ENCODE measurements around the gene PBRM1.

Gene PBRM1

DNA sequence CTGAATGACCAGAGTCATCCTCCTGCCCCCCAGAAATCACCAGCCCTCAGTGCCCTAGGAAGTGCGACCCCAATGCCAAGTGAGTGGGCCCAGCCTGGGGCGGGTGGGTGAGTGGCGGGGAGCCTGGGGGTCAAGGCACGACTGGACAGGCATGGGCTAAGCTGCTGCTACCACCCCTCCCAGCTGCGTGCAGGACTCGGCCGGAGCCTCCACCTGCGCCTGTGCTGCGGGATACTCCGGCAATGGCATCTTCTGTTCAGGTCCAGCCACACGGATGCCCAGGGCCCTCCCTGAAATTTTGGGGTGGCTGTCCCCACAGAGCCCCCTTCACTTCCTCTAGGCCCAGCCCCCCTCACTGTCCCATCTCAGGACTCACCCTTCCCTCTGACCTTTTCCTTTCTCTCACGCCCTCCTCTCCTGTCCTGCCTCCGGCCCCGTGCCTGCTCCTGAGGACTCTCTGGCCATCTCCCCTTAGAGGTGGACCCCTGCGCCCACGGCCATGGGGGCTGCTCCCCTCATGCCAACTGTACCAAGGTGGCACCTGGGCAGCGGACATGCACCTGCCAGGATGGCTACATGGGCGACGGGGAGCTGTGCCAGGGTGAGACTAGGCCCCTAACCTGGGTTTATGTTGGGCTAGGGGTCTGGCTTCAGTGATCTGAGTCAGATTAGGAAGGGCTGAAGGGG is 169.1 kb downstream of the PBRM1 start:
- Histone ChIP-seq H3K36me3 (ENCODE audit: insufficient read depth, low read depth, low read length) (no peaks in the 10 kb centered on the region), H3K9ac (ENCODE audit: low read depth, low read length) (no peak overlapping the region), H3K4me3 (ENCODE audit: low read length) (no peak overlapping the region), H3K27ac (ENCODE audit: low read length) (no peak overlapping the region), H3K9me3 (ENCODE audit: insufficient read depth, low read depth, low read length) (no peaks in the 10 kb centered on the region), H3K4me1 (ENCODE audit: insufficient read depth, low read length) (no peaks in the 10 kb centered on the region), H3K27me3 (ENCODE audit: insufficient read depth, low read length) (peaks cover 14% of the 10 kb centered on the region)

DNA sequence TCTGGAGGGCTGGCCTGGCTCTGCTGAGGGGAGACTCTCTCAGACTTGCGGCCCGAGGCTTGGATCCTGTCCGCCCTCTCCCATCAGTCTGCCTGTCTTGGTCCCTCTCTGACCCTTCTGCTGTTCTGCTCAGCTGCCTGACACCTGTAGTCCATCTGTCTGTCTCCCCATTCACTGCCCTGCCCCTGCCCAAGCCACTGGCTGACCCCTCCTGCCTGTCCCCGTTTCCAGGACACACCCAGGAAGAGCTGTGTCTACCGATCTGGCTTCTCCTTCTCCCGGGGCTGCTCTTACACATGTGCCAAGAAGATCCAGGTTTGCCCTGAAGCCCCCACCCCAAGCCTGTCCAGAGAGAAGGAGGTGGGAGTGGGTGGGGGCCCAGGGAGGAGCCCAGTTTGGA is 170.5 kb downstream of the PBRM1 start:
- H3K27ac ChIP-seq (ENCODE audit: low read length) = no peak overlapping the region
- no peaks in the 10 kb centered on the region for H3K4me1 ChIP-seq (ENCODE audit: insufficient read depth, low read length)
- no peak overlapping the region for H3K4me3 ChIP-seq (ENCODE audit: low read length)
- peaks cover 14% of the 10 kb centered on the region for H3K27me3 ChIP-seq (ENCODE audit: insufficient read depth, low read length)
- no peak overlapping the region for H3K9ac ChIP-seq (ENCODE audit: low read depth, low read length)
- H3K9me3 ChIP-seq (ENCODE audit: insufficient read depth, low read depth, low read length) = no peaks in the 10 kb centered on the region
- H3K36me3 ChIP-seq (ENCODE audit: insufficient read depth, low read depth, low read length) = no peaks in the 10 kb centered on the region

DNA sequence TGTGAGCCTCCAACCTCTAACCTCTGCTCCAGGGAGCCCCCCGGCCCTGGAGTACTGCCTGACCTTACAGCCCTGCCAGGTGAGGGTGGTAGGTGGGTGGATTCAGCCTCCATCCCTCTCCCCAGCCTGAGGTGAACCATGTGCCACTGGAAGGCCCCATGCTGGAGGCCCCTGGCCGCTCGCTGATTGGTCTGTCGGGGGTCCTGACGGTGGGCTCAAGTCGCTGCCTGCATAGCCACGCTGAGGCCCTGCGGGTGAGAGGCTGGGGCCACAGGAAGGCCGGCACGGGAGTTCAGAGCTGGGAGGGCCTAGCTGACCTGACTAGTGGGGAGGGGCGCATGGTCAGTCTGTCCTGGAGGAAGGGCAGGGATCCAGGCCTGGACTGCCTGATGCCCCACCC is 171.1 kb downstream of the PBRM1 start:
- Histone ChIP-seq H3K27ac (ENCODE audit: low read length) (no peak overlapping the region), H3K4me3 (ENCODE audit: low read length) (no peak overlapping the region), H3K9ac (ENCODE audit: low read depth, low read length) (no peak overlapping the region), H3K27me3 (ENCODE audit: insufficient read depth, low read length) (peaks cover 14% of the 10 kb centered on the region), H3K9me3 (ENCODE audit: insufficient read depth, low read depth, low read length) (no peaks in the 10 kb centered on the region), H3K4me1 (ENCODE audit: insufficient read depth, low read length) (no peaks in the 10 kb centered on the region), H3K36me3 (ENCODE audit: insufficient read depth, low read depth, low read length) (no peaks in the 10 kb centered on the region)

DNA sequence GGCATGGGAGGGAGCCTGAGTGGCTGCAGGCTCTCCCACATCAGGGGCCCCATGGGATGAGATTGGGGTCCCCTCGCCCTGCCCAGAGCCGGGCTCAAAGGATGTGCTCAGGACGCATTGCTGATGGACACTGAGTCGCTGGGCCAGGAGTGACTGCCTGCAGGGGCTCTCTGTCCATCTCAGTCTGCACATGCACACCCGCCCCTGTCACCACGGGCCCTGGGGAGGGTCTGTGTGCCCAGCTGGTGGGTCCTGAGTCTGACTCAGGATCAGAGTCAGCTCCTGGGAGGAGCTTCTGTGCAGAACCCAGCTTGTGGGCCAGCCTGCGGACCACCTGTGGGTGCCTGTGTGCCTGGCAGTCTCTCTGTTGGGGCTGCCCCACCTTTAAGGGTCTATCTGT is 172.4 kb downstream of the PBRM1 start:
- H3K4me1 ChIP-seq (ENCODE audit: insufficient read depth, low read length) = no peaks in the 10 kb centered on the region

DNA sequence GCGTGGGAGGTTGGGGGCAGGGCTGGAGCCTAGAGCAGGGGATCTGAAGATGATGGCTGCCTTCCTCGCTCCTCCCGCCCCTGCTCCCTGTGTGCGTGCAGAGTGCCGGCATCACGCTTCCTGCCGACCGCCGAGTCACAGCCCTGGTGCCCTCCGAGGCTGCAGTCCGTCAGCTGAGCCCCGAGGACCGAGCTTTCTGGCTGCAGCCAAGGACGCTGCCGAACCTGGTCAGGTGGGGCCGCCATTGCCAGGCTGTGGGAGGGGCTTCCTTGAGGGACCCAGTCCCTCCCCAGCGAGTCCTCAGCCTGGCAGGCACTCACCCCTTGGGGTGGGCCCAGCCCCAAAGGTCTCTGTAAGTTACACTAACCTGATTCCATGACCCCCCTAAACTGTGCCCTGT is 173.0 kb downstream of the PBRM1 start:
- H3K27me3 ChIP-seq (ENCODE audit: insufficient read depth, low read length) = peaks cover 6% of the 10 kb centered on the region
- no peak overlapping the region for H3K9ac ChIP-seq (ENCODE audit: low read depth, low read length)
- no peaks in the 10 kb centered on the region for H3K9me3 ChIP-seq (ENCODE audit: insufficient read depth, low read depth, low read length)
- no peak overlapping the region for H3K27ac ChIP-seq (ENCODE audit: low read length)
- H3K36me3 ChIP-seq (ENCODE audit: insufficient read depth, low read depth, low read length) = no peaks in the 10 kb centered on the region
- no peak overlapping the region for H3K4me3 ChIP-seq (ENCODE audit: low read length)
- H3K4me1 ChIP-seq (ENCODE audit: insufficient read depth, low read length) = no peaks in the 10 kb centered on the region

More for the DNA sequence above, 172.4 kb downstream of the PBRM1 start:
- H3K4me3 ChIP-seq (ENCODE audit: low read length) = no peak overlapping the region
- no peak overlapping the region for H3K27ac ChIP-seq (ENCODE audit: low read length)
- H3K9ac ChIP-seq (ENCODE audit: low read depth, low read length) = no peak overlapping the region
- H3K9me3 ChIP-seq (ENCODE audit: insufficient read depth, low read depth, low read length) = no peaks in the 10 kb centered on the region
- no peaks in the 10 kb centered on the region for H3K36me3 ChIP-seq (ENCODE audit: insufficient read depth, low read depth, low read length)
- peaks cover 11% of the 10 kb centered on the region for H3K27me3 ChIP-seq (ENCODE audit: insufficient read depth, low read length)

DNA sequence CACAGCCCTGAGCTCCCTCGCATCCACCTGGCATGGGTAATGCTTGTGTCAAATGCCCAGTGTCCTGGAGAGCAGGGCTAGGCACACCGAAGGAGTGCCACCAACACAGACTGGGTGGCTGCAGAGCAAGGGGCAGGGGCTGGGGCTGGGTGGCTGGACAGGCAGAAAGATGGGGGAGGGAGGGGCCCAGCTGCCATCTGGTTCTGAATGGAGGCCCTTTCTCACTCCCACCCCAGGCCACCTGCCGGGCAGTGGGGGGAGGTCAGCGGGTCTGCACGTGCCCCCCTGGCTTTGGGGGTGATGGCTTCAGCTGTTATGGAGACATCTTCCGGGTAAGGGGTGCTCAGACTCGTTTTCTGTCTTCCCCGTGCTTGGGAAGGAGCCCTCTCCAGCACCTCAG is 173.6 kb downstream of the PBRM1 start:
- no peak overlapping the region for H3K9ac ChIP-seq (ENCODE audit: low read depth, low read length)
- H3K27me3 ChIP-seq (ENCODE audit: insufficient read depth, low read length) = no peaks in the 10 kb centered on the region
- no peak overlapping the region for H3K4me3 ChIP-seq (ENCODE audit: low read length)
- H3K27ac ChIP-seq (ENCODE audit: low read length) = no peak overlapping the region
- H3K4me1 ChIP-seq (ENCODE audit: insufficient read depth, low read length) = no peaks in the 10 kb centered on the region
- no peaks in the 10 kb centered on the region for H3K9me3 ChIP-seq (ENCODE audit: insufficient read depth, low read depth, low read length)
- no peaks in the 10 kb centered on the region for H3K36me3 ChIP-seq (ENCODE audit: insufficient read depth, low read depth, low read length)

DNA sequence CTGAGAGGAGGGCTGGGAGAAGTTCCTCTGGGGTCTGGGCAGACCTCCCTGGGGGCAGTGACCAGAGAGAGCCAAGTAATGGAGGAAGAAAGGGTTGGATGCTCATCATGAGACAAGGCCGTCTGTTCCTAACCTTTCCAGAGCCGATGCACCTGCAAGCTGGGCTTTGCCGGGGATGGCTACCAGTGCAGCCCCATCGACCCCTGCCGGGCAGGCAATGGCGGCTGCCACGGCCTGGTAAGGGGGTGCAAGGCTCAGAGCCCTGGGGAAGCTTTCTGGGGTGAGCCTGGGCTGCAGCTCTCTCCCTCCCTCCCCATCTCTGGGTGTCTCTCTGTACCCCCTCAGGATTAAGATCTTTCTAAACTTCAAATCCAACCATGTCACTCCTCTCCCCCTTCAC is 174.2 kb downstream of the PBRM1 start:
- H3K9ac ChIP-seq (ENCODE audit: low read depth, low read length) = no peak overlapping the region
- H3K4me3 ChIP-seq (ENCODE audit: low read length) = no peak overlapping the region
- no peaks in the 10 kb centered on the region for H3K27me3 ChIP-seq (ENCODE audit: insufficient read depth, low read length)
- H3K9me3 ChIP-seq (ENCODE audit: insufficient read depth, low read depth, low read length) = no peaks in the 10 kb centered on the region
- no peak overlapping the region for H3K27ac ChIP-seq (ENCODE audit: low read length)
- no peaks in the 10 kb centered on the region for H3K36me3 ChIP-seq (ENCODE audit: insufficient read depth, low read depth, low read length)
- no peaks in the 10 kb centered on the region for H3K4me1 ChIP-seq (ENCODE audit: insufficient read depth, low read length)

DNA sequence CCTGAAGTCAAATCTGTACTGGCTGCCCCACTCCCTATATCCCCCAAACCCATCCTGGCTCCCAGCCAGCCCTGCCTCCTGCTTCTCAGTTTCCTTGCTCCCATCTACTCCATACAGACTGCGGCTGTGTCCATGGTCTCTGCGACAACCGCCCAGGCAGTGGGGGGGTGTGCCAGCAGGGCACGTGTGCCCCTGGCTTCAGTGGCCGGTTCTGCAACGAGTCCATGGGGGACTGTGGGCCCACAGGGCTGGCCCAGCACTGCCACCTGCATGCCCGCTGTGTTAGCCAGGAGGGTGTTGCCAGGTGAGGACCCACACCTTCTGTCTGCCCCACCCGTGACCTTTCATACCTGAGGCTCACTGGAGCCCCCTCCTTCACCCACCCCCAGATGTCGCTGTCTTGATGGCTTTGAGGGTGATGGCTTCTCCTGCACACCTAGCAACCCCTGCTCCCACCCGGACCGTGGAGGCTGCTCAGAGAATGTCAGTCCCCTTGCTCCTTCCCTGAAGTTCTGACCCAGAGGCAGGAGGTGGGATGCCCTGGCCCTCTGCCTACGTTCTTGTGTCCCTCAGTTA is 175.9 kb downstream of the PBRM1 start:
- no peaks in the 10 kb centered on the region for H3K27me3 ChIP-seq (ENCODE audit: insufficient read depth, low read length)
- H3K4me1 ChIP-seq (ENCODE audit: insufficient read depth, low read length) = no peaks in the 10 kb centered on the region
- H3K27ac ChIP-seq (ENCODE audit: low read length) = no peak overlapping the region
- H3K4me3 ChIP-seq (ENCODE audit: low read length) = no peak overlapping the region
- H3K9ac ChIP-seq (ENCODE audit: low read depth, low read length) = no peak overlapping the region
- H3K36me3 ChIP-seq (ENCODE audit: insufficient read depth, low read depth, low read length) = no peaks in the 10 kb centered on the region
- no peaks in the 10 kb centered on the region for H3K9me3 ChIP-seq (ENCODE audit: insufficient read depth, low read depth, low read length)

DNA sequence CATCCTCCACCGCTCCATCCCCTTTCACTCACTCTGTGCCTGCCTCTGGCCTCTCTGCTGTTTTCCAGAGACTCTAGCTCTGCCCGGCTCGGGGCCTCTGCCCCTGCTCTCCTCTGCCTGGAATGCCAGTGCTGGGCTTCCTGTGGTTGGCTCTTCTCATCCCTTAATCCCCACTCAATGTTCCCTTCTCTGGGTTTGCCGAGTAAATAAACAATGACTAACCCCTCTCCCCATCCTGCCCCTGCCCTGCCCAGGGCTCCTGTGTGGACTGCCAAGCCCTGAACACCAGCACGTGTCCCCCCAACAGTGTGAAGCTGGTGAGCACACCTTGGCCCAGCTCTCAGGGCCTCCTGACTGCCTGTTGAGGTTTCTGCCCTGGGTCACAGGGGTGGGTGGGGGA is 178.4 kb downstream of the PBRM1 start:
- Histone ChIP-seq H3K36me3 (ENCODE audit: insufficient read depth, low read depth, low read length) (no peaks in the 10 kb centered on the region), H3K9ac (ENCODE audit: low read depth, low read length) (no peak overlapping the region), H3K4me3 (ENCODE audit: low read length) (no peak overlapping the region), H3K27ac (ENCODE audit: low read length) (no peak overlapping the region), H3K9me3 (ENCODE audit: insufficient read depth, low read depth, low read length) (no peaks in the 10 kb centered on the region), H3K4me1 (ENCODE audit: insufficient read depth, low read length) (no peaks in the 10 kb centered on the region), H3K27me3 (ENCODE audit: insufficient read depth, low read length) (no peaks in the 10 kb centered on the region)

DNA sequence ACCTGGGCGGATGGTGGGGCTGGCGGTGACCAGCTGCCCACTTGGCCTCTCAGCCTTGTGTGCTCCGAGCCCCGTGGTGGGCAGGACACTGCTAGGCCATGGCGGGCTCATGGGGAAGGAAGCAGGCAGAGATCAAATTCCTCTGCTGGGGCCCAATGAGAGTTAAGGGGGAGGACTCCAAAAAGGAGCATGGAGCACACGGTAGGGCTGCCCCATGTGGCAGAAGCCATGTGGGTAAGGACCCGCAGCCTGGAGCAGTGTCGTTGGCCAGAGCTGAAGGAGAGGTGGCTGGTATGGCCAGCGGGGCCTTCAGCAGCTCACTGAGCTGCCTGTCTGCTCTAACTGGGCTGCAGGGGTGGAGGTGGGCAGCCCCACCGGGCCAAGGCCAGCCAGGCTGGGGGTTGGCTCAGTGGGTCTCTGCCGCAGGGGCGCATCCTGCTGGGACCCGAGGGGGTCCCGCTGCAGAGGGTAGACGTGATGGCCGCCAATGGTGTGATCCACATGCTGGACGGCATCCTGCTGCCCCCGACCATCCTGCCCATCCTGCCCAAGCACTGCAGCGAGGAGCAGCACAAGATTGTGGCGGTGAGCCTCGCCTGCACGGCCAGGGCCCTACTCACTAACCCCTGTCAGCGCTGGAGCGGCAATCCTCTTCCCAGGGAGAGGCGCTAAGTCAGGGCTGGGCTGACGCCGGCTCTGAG is 179.3 kb downstream of the PBRM1 start:
- Histone ChIP-seq H3K4me3 (ENCODE audit: low read length) (no peak overlapping the region), H3K27ac (ENCODE audit: low read length) (no peak overlapping the region), H3K9ac (ENCODE audit: low read depth, low read length) (no peak overlapping the region), H3K27me3 (ENCODE audit: insufficient read depth, low read length) (no peaks in the 10 kb centered on the region), H3K36me3 (ENCODE audit: insufficient read depth, low read depth, low read length) (no peaks in the 10 kb centered on the region), H3K4me1 (ENCODE audit: insufficient read depth, low read length) (no peaks in the 10 kb centered on the region), H3K9me3 (ENCODE audit: insufficient read depth, low read depth, low read length) (no peaks in the 10 kb centered on the region)

DNA sequence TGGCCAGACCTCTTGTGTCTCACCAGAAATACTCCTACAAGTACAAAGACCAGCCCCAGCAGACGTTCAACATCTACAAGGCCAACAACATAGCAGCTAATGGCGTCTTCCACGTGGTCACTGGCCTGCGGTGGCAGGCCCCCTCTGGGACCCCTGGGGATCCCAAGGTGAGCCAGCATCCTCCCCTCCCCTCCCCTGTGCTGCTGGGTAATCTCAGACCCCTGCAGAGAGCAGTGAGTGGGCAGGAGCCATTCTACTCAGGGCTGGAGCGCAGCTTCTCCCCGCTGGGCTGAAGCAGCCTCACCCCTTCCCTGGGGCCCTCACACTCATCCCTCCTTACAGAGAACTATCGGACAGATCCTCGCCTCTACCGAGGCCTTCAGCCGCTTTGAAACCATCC is 180.7 kb downstream of the PBRM1 start:
- Histone ChIP-seq H3K4me3 (ENCODE audit: low read length) (no peak overlapping the region), H3K4me1 (ENCODE audit: insufficient read depth, low read length) (no peaks in the 10 kb centered on the region), H3K9ac (ENCODE audit: low read depth, low read length) (no peak overlapping the region), H3K27me3 (ENCODE audit: insufficient read depth, low read length) (no peaks in the 10 kb centered on the region), H3K9me3 (ENCODE audit: insufficient read depth, low read depth, low read length) (no peaks in the 10 kb centered on the region), H3K36me3 (ENCODE audit: insufficient read depth, low read depth, low read length) (no peaks in the 10 kb centered on the region), H3K27ac (ENCODE audit: low read length) (no peak overlapping the region)

DNA sequence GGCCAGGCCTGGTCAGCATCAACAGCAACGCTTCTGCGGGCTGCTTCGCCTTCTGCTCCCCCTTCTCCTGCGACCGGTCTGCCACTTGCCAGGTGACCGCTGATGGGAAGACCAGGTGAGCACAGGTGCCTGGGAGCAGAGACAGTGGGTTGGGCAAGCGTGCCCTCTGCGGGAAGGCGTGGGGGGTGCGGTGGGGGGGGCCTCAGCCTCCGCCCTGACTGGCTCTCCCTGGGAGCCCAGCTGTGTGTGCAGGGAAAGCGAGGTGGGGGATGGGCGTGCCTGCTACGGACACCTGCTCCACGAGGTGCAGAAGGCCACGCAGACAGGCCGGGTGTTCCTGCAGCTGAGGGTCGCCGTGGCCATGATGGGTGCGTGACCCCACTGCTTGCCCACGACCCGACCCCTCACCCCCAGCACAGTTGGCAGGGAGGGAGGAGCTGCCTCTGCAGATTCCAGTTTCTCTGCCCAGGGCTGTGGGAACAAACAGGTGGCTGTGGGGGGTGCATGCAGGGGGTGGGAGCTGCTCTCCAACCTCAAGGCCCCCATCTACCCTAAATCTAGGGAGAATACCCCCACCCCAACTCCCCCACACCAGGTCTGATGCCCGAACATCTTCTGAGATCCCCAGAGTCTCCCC is 181.8 kb downstream of the PBRM1 start:
- Histone ChIP-seq H3K27ac (ENCODE audit: low read length) (no peak overlapping the region), H3K4me1 (ENCODE audit: insufficient read depth, low read length) (no peaks in the 10 kb centered on the region), H3K9ac (ENCODE audit: low read depth, low read length) (no peak overlapping the region), H3K4me3 (ENCODE audit: low read length) (no peak overlapping the region), H3K36me3 (ENCODE audit: insufficient read depth, low read depth, low read length) (no peaks in the 10 kb centered on the region), H3K9me3 (ENCODE audit: insufficient read depth, low read depth, low read length) (no peaks in the 10 kb centered on the region), H3K27me3 (ENCODE audit: insufficient read depth, low read length) (no peaks in the 10 kb centered on the region)
